Fibroblast of villous mesenchyme (primary cell): ENCODE results near the gene ARL6. TPM values are rescaled to one million over a fixed set of nuclear protein-coding genes. Genes with fewer than 3 reads are reported as not detected.

Source experiments
- DNase-seq: peaks from one replicate; pipeline ENCODE4 v3.0.0-alpha.2; 2010; ENCODE audit warnings: low read depth
- H3K4me3 ChIP-seq: 2 replicates; pipeline ENCODE4 v1.5.1; 2011; ENCODE audit warnings: low read depth, mild to moderate bottlenecking, low read length
- total RNA-seq: library from RNA; depleted of rRNA; stranded (reverse); fragments of >200 nt; gene quantifications from 2 replicates; pipeline ENCODE4 v1.2.3, GENCODE V29; 2012
- TF ChIP-seq, protein P1 (sequence below): IDR thresholded peaks from 2 replicates; pipeline ENCODE4 v1.5.1; 2012; ENCODE audit warnings: low read depth, mild to moderate bottlenecking, low read length; ENCODE audit not compliant: insufficient read depth

ARL6 gene, protein sequence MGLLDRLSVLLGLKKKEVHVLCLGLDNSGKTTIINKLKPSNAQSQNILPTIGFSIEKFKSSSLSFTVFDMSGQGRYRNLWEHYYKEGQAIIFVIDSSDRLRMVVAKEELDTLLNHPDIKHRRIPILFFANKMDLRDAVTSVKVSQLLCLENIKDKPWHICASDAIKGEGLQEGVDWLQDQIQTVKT
- total RNA-seq = 6.4 and 17.3 TPM in 2 replicates

DNA sequence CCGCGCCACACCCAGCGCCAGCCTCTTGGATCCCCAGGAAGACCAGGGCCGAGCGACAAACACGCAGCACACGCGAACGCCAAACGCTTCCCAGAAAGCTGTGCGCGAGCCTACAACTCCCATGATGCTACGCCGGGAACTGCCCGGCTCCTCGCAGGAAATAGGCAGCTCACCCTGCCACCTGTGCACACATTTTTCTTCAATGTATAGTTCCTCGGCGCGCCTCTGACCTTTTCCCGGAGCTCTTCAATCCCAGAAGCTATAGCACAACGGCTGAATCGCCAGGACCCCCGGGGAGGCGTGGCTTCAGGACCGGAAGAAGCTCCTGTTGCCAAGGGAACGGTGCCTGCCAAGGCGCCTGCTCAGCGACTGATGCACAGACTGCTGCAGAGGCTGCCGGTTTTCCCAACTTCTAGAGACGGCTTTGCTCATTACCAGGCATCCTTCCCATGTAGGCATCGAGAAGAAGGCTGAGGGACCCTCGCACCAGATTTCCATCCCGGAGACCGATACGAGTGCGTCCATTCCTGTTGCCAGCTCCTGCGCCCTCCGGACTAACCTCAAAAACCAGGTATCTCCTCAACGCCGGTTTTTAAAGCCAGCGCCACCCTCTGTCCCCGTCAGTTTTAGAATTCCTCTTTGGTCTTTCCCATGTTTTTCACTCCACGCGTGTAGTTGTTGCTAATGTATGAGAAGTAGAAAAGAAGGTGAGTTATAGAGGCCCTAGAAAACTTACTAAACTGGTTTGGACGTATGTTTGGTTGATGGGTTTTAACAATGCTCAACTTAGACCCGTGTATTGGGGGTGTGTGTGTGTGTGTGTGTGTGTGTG lies at the start of gene ARL6:
ARL6 (plus strand) TSS at position 352 of the 832 bp plus-strand sequence. CDS start 3,350 bp downstream, outside the sequence.
- TF ChIP-seq, protein P1, sequence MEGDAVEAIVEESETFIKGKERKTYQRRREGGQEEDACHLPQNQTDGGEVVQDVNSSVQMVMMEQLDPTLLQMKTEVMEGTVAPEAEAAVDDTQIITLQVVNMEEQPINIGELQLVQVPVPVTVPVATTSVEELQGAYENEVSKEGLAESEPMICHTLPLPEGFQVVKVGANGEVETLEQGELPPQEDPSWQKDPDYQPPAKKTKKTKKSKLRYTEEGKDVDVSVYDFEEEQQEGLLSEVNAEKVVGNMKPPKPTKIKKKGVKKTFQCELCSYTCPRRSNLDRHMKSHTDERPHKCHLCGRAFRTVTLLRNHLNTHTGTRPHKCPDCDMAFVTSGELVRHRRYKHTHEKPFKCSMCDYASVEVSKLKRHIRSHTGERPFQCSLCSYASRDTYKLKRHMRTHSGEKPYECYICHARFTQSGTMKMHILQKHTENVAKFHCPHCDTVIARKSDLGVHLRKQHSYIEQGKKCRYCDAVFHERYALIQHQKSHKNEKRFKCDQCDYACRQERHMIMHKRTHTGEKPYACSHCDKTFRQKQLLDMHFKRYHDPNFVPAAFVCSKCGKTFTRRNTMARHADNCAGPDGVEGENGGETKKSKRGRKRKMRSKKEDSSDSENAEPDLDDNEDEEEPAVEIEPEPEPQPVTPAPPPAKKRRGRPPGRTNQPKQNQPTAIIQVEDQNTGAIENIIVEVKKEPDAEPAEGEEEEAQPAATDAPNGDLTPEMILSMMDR = no peak
- peak within 1 kb of the TSS; percentile 90 for H3K4me3 ChIP-seq
- peak; percentile 83 for DNase-seq

DNA sequence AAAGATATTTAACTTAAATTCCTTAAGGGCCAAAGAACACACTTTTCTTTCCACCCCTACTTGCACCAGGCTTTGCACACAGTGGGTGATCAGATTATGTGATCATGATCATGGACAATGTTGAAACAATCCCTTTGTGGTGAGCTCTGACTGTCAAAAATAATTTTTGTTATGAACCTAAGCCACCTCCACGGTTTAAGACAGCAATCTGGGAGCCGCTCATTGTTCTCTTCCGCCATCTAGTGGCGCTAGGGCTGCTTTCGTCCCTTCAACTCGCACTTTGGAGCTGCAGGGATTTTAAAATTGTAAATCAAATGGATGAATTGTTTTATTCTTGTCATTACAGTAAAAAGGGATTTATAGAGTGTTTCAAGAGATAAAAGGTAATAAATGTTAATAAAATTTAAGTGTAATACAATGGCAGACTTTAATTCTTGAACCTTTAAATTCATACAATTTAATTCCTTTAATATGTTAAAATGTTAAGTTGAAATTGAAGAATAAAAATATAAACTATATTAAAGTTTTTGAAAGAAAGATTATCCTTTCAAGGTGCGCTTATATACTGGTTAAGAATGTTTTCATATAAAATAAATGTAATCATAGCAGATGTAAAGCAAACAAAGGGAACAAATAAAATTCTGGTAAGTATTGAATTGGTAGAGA lies 45.3 kb upstream of the ARL6 start:
- TF ChIP-seq, protein P1 = peak; percentile 97
- peak; percentile 67 for DNase-seq
- no peak overlapping the region for H3K4me3 ChIP-seq

DNA sequence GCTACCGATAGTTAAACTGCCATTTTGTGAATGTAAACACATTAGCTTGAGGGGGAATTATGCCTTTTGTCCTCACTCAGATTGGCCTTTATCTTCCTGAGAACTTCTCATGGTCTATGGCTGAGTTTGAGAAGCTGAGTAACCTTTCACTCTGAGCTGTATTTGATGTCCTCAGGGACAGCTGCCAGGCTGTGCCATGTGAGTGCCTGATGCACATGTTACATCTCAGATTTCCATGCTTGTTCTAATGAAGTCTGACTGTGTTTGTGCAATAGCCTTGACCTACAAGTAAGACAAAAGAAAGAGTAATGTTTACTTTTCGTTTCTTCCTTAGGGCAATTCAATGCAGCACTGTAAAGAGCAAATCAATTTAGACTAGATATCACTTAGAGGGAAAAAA lies 44.1 kb upstream of the ARL6 start:
- no peak for DNase-seq
- no peak overlapping the region for H3K4me3 ChIP-seq
- TF ChIP-seq, protein P1 = no peak

DNA sequence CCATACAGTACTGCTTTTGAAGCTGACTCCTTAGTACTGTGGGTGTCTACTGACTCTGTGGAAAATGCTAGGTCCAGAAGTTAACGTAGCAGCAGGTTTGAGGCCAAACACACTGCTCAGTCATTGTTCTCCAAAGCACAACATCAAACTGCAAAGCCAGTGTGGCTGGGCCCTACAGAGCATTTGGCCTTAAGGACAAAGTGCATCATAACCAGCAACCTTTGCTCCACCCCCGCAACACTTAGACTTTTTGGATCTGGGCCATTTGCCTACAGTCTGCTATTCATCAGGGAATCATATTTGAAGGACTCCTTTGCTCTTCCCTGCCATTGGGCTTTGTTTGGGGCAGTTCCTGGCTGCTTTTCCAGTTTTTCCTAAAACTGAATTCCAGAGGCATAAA lies 43.1 kb upstream of the ARL6 start:
- H3K4me3 ChIP-seq = no peak overlapping the region
- no peak for DNase-seq
- TF ChIP-seq, protein P1 = no peak

DNA sequence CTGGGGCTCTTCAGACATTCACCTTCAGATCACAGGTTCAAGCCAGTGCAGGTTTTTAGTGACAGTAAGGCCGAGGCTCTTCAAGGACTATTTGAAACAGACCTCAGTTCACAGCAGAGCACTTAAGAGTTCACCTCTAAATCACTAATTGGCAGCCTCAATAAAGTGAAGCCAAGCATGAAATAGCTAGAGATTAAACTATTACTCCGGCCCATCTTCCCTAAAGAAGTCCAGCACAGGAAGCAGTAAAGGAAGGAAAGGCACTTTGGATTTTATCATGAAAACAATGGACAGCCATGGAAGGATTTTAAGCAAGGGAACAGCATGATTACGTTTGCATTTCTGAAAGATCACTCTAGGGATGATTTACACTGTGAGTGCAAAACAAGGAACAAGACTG lies 27.6 kb upstream of the ARL6 start:
- no peak for DNase-seq
- H3K4me3 ChIP-seq = no peak overlapping the region
- TF ChIP-seq, protein P1 = no peak

DNA sequence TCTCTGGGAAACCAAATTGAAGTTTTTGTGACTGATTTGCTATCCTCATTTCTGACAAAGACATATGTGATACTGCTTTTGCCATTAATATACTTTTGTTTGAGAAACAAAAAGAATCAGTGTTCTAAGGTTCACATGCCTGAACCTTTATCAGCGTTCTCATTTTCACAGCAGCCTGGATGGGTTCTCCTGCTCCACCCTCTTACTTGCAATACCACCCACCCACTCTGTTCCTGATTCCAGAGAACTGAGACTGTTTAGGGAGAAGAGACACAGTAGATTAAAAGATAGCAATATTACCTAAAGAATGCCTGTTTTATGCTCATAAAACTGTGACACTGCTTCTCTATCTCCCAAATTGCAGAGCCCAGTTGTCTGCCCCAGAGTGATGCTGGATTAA lies 25.8 kb upstream of the ARL6 start:
- H3K4me3 ChIP-seq = no peak overlapping the region
- TF ChIP-seq, protein P1 = no peak
- no peak for DNase-seq
